GM15510 (cell line): ENCODE results near the gene RNF213.

Source experiments
- POLR2A ChIP-seq: IDR thresholded peaks from 3 replicates; pipeline ENCODE4 v1.6.1; 2011; ENCODE audit warnings: borderline replicate concordance; ENCODE audit not compliant: insufficient read length; ENCODE audit errors: extremely low read depth

Gene RNF213

GRCh38 chr17:80349151-80349651, 88.5 kb downstream of the RNF213 start:
- TF ChIP-seq POLR2A: no peak

GRCh38 chr17:80349751-80350150, 89.1 kb downstream of the RNF213 start:
- TF ChIP-seq POLR2A: peak; percentile 6

GRCh38 chr17:80352216-80352895, 91.7 kb downstream of the RNF213 start:
- no peak for TF ChIP-seq POLR2A

GRCh38 chr17:80352991-80353665, 92.5 kb downstream of the RNF213 start:
- TF ChIP-seq POLR2A: no peak

- TF ChIP-seq POLR2A: no peak
Measured at GRCh38 chr17:80353718-80354275, 93.1 kb downstream of the RNF213 start.

GRCh38 chr17:80354336-80354735, 93.7 kb downstream of the RNF213 start:
- TF ChIP-seq POLR2A: no peak

- no peak for TF ChIP-seq POLR2A
Measured at GRCh38 chr17:80356231-80356856, 95.7 kb downstream of the RNF213 start.

GRCh38 chr17:80358131-80358530, 97.5 kb downstream of the RNF213 start:
- TF ChIP-seq POLR2A: no peak

GRCh38 chr17:80358861-80359260, 98.2 kb downstream of the RNF213 start:
- no peak for TF ChIP-seq POLR2A

GRCh38 chr17:80359422-80360110, 98.9 kb downstream of the RNF213 start:
- TF ChIP-seq POLR2A: no peak

GRCh38 chr17:80360396-80360795, 99.7 kb downstream of the RNF213 start:
- TF ChIP-seq POLR2A: no peak

- TF ChIP-seq POLR2A: no peak
Measured at GRCh38 chr17:80361495-80362220, 101.0 kb downstream of the RNF213 start.

- TF ChIP-seq POLR2A: no peak
Measured at GRCh38 chr17:80362428-80363119, 101.9 kb downstream of the RNF213 start.

- no peak for TF ChIP-seq POLR2A
Measured at GRCh38 chr17:80363120-80363515, 102.5 kb downstream of the RNF213 start.

- no peak for TF ChIP-seq POLR2A
Measured at GRCh38 chr17:80363518-80364090, 103.0 kb downstream of the RNF213 start.
